ENCODE measurements around the gene ISLR2.

ISLR2 gene

DNA sequence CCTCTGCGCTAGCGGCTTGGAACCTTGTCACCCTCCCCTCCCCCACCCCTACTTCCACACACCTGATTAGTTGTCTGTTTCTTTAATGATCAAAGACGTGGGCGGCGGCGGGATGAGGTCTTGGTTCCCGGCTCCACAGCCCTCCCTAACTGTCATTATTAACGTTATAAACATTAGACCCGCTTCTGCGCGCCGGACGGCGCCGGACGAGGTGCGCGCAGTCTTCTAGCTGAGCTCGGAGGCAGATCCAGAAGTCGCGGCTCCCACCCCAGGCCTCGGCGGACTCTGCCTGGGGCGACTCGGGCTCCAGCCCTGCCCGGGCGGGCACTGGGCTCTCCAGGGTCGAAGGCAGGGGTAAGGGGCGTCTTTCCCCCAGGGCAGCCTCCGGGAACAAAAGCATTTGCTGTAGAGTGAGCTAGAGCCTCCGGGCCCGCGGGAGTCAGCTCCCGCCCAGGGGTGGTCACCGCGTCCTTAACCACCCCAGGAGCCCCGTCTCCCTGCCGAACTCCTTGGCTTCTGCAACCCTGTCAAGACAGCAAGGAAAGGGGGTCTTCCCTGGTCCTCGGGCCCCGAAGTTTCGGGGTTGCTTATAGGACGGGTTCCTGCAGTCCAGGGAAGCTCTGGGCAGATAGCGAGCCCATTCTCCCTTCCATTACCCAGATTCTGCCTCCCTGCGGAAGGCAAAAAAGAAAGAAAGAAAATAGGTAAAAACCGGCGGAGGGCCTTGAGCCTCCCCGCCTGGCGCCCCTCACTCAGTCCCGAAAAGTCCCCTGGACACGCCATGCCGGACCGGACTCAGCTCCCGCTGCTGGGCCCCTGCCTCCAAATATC, 2.2 kb upstream of the ISLR2 start:
- no peak for DNase-seq (ENCODE audit: low read depth in 2 of 2, low spot score in 1 of 2)

DNA sequence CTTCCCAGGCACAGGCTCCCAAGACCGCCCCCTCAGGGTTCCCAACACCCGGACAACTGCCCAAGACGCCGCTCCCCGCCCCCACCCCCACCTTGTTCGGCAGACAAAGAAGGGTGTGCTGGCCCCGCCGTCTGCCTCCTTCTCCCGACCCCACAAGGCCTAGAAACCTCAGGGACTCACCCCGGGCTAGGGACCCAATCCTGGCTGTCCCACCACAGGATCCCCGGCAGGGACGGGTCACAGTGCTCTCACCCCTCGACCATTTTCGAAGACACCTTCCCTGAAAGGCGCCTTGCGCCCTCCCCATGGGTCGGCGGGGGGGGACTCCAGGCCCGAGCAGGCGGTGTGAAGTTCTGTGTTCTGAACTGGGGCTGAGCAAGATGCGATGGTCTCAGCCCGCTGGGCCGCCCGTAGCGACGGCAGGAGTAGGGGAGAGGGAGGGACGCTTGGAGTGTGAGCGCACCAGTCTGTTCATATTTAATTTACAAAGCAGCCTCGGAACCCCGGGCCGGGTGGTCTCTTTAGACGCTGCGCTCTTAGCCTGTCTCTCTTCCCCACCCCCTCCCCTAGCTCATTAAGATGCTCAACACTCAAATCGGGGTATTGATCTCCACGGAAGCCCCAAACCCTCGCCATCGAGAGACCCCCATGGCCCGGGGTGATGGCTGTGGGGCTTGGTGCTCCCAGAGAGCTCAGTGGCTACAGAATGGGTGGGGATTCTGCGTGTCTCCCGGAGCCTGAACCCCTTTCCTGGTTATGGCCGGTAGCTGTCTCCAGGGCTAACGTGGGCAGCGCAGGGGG, 1.4 kb upstream of the ISLR2 start:
- DNase-seq (ENCODE audit: low read depth in 2 of 2, low spot score in 1 of 2), result no peak

DNA sequence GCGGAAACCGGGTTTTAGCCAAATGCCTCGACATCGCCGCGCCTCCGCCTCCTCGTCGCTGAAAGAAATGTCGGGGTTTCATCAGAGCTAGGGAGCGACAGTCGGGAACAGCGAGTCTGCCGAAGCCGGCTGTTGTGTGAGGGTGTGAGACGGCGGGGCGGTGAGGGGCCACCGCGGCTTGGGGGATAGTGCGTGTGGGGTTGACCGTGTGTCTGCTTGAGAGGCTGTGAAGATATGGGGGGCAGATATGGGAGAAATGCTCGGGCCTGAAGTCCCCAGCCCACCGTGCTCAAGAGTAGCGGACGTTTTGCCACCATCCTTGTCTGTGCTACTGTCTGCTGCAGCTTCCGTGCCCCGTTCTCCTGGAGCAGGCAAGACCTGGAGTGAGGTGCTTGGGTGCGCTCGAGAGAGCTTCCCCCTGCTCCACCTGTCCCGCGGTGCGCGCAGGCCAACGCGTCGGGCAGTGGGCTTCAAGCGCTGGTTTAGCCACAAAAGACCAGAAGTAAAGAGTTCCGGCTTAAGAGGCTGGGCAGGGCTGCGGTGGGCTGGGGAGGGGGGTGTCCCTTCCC, 716 bp upstream of the ISLR2 start:
- no peak for DNase-seq (ENCODE audit: low read depth in 2 of 2, low spot score in 1 of 2)

DNA sequence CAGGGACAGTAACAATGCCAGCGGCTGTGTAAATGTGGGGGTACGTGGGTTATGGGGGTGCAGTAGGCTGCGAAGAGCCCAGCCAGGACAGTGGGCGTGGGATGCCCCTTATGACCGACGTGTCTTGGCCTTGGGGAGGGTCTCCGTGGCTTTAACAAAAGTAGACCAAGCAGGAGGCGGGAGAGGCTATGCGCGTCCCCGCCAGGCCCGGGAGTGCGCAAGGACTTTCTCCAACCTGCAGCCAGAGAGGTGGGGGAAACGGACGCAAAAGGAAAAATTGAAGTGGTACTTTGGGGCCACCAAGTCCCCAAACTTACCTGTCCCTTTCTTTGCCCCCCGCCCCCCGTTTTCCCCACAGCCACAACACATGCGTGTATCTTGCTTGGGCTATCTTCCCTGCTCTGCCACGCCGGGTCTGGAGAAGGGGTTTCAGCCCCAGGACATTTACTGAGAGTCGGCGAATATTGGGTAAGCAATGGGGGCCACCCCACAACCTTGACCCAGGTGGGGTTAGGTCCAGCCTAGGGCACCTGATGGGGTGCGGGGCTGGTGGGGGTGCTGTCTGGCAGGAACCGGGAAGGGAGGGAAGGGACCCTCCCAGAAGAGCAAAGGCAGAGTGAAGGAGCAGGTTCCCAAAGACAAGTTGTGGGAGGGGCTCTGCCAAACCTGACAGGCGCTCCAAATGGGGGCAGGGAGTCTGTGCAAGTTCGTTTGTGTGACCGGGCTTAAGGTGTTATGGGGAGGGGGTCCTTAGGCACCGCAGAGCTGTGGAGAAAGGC, 652 bp downstream of the ISLR2 start:
- DNase-seq (ENCODE audit: low read depth in 2 of 2, low spot score in 1 of 2), result no peak

DNA sequence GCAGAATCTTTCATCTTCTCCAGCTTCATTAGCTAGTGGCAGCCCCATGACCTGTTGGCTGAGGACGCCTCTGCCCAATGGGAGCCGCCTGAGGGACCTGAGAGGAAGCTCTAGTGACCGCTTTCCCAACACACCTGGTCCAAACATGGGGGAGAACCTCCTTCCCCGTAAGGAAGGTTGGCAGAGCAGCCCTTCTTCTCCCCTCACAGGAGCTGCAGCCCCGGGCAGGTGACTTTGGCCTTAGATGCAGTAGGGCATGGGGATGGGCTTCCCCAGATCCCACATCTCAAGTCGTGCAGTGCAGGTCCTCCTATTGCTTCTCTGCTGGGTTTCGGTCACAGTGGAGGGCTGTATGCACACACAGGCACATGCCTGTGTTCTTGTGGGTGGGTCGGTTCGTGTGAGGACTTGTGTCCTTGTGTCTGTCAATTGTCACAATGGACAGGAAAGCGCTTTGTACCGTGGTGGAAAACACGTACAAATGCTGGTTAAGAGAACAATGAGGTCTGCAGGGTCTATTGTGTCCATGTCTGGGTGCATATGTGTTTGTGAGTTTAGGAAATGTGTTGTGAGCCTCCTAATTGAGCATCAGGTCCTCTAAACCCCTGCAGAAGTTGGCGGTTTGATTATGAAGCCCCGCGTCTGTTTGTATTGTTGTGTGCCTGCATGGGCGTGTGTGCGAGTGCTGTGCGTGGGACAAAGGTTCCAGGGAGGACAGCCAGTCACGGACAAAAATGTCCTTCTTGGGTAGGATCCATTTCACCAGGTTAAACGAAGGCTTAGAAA, 1.4 kb downstream of the ISLR2 start:
- DNase-seq (ENCODE audit: low read depth in 2 of 2, low spot score in 1 of 2), result no peak

DNA sequence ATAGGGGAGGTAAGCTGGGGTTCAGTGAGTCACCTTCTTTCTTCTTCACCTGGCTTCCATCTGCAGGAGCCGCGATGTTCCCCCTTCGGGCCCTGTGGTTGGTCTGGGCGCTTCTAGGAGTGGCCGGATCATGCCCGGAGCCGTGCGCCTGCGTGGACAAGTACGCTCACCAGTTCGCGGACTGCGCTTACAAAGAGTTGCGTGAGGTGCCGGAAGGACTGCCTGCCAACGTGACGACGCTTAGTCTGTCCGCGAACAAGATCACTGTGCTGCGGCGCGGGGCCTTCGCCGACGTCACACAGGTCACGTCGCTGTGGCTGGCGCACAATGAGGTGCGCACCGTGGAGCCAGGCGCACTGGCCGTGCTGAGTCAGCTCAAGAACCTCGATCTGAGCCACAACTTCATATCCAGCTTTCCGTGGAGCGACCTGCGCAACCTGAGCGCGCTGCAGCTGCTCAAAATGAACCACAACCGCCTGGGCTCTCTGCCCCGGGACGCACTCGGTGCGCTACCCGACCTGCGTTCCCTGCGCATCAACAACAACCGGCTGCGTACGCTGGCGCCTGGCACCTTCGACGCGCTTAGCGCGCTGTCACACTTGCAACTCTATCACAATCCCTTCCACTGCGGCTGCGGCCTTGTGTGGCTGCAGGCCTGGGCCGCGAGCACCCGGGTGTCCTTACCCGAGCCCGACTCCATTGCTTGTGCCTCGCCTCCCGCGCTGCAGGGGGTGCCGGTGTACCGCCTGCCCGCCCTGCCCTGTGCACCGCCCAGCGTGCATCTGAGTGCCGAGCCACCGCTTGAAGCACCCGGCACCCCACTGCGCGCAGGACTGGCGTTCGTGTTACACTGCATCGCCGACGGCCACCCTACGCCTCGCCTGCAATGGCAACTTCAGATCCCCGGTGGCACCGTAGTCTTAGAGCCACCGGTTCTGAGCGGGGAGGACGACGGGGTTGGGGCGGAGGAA, 2.6 kb downstream of the ISLR2 start:
- no peak for DNase-seq (ENCODE audit: low read depth in 2 of 2, low spot score in 1 of 2)

DNA sequence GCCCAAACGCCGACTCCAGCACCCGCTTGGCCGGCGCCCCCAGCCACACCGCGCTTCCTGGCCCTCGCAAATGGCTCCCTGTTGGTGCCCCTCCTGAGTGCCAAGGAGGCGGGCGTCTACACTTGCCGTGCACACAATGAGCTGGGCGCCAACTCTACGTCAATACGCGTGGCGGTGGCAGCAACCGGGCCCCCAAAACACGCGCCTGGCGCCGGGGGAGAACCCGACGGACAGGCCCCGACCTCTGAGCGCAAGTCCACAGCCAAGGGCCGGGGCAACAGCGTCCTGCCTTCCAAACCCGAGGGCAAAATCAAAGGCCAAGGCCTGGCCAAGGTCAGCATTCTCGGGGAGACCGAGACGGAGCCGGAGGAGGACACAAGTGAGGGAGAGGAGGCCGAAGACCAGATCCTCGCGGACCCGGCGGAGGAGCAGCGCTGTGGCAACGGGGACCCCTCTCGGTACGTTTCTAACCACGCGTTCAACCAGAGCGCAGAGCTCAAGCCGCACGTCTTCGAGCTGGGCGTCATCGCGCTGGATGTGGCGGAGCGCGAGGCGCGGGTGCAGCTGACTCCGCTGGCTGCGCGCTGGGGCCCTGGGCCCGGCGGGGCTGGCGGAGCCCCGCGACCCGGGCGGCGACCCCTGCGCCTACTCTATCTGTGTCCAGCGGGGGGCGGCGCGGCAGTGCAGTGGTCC, 3.5 kb downstream of the ISLR2 start:
- no peak for DNase-seq (ENCODE audit: low read depth in 2 of 2, low spot score in 1 of 2)

DNA sequence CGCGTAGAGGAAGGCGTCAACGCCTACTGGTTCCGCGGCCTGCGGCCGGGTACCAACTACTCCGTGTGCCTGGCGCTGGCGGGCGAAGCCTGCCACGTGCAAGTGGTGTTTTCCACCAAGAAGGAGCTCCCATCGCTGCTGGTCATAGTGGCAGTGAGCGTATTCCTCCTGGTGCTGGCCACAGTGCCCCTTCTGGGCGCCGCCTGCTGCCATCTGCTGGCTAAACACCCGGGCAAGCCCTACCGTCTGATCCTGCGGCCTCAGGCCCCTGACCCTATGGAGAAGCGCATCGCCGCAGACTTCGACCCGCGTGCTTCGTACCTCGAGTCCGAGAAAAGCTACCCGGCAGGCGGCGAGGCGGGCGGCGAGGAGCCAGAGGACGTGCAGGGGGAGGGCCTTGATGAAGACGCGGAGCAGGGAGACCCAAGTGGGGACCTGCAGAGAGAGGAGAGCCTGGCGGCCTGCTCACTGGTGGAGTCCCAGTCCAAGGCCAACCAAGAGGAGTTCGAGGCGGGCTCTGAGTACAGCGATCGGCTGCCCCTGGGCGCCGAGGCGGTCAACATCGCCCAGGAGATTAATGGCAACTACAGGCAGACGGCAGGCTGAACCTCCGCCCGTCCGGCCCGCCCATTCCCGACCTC, 4.1 kb downstream of the ISLR2 start:
- DNase-seq (ENCODE audit: low read depth in 2 of 2, low spot score in 1 of 2), result no peak

DNA sequence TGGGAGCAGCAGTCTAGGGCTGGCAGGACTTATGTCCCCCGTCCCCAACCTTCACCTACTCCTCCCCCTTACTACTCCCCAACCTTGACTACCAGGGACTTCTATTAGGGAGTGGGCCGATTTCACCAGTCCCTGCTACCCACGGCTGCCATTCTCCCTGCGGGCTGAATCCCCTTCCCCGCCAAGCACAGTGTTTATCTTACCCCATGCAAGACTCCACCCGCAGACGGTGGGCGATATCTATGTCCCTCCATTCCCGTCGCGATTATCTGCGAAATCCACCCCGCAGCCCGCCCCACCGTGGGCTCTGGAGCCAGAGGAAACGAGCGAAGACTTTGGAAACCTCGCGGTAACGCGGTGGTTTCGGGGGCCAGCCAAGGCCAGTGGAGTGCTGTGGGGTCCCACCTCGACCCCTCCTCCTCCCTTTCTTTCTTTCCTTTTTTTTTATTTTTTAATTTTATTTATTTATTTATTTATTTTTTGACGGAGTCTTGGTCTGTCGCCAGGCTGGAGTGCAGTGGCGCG, 4.7 kb downstream of the ISLR2 start:
- DNase-seq (ENCODE audit: low read depth in 2 of 2, low spot score in 1 of 2), result no peak

DNA sequence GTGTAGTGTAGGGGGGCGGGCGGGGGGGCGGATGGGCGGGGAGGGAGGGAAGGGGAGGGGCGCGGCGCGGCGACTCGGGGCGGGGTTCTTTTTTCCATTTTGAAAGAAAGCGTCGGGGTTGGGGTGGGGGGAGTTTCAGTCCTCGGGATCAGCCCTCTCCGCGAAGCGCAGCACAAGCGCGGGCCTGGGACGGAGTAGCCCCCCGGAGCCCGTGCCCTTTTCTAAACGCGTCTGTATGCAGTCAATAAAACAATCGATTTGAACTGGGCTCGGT, 6.1 kb downstream of the ISLR2 start:
- no peak for DNase-seq (ENCODE audit: low read depth in 2 of 2, low spot score in 1 of 2)

DNA sequence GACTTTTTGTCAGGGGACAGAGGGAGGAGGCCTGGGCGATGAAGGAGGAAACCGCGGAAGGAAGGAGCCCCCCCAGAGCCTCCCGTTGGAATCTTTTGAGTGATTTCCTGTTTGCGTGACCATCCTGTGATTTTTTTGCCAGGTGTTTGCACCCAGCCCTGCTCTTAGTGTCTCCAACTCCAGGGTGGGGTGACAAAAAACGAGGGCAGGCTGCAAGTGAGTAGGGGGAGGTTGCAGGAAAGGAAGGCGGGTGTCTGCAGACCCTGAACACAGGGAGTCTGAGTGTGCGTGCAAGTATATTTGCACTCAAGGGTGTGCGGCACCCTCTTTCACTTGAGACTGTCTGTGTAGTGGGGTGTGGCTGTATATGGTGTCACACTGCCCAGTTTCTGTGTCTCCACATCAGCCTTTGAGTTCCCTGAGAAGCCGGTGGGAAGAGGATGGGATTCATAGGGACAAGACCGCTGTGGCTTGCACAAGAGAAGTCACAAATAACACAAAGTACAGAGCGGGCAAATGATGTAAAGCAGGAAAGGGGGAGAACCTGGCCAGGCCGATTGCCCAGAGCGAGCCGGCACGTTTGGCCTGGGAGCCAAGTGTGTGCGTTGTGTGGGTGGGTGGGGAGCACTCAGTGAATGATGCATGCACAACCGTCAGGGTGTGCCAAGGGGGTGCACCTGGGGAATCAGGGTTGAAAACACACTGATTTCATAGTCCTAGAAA, 6.6 kb downstream of the ISLR2 start:
- DNase-seq (ENCODE audit: low read depth in 2 of 2, low spot score in 1 of 2), result no peak

DNA sequence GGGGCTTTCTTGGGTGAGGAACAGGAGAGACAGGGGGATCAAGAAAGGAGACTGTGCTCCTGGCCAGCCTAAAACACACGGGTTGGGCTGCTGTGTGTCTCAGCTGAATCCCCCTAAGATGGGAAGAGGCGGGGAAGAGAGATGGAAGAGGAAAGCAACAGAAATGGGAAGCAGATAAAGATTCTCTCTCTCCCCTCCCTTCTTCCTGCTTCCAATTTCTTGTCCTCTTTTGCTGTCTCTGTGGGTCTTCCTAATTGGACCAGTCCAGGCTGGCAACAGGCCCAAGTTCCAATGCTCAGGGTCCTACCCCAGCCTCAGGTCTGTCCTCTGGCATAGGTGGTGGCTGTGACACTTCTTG, 7.1 kb downstream of the ISLR2 start:
- no peak for DNase-seq (ENCODE audit: low read depth in 2 of 2, low spot score in 1 of 2)

DNA sequence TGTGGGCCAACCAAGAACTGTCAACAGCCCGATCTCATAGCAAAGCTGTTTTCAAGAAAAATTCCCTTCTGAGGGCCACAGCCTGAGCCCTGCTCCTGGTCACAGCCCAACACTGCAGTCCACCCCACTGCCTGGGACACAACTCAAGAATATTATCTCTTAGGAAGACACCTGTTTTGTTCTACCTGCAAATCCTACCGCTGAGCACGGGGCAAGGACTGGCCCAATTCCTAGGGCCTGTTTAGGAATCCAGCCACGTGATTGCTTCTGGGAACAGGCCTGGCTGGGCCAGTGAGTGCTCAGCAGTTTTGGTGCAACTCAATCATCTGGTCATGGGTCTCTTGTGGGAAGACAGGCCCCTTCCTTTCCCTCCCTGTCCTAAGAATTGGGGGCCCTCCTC, 8.3 kb downstream of the ISLR2 start:
- DNase-seq (ENCODE audit: low read depth in 2 of 2, low spot score in 1 of 2), result no peak

DNA sequence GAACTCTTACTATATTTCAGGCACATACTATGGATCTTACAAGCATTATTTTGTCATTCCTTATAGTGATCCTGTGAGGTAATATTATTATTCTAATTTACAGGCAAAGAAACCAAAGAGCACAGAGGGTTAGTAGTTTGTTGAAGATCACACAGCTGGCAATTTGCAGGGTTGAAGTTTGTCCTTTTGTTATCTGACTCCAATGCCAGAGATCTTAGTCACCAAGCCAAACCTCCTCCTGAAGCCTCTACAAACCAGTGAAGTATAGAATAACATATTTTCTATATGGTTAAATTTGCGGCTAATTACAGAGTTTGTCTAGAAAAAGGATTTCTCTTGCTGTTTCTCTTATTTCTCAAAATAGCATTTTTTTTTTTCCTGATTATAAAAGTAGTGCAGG, 11.2 kb downstream of the ISLR2 start:
- DNase-seq (ENCODE audit: low read depth in 2 of 2, low spot score in 1 of 2), result no peak

DNA sequence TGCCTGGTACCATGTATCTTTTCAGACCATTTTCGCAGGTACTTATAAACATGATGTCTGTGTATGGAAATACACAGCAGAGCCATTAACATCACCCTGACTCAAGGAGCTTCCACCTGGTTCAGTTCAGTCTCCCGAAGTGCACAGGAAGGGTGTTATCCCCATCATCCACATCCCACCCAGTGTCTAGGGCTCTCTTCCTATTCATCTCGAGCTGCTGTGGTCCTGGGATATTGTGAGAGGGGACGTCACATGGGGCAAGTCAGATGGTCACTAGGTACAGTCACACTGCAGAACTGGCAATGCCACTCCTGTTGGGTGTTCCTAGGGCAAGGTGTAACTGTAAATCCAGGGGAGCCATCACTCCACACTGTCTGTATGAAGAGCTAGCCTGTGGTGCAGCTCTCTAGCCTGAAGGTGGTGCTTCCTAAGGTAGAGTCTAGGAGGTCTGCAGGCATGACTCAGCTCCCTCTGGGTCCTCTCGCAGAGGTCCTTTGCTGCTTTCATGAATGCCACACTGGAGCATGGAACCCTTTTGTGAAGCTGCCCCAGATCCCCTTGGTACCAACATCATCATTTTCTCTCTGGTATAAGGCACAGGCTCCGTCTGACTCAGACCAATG, 13.9 kb downstream of the ISLR2 start:
- no peak for DNase-seq (ENCODE audit: low read depth in 2 of 2, low spot score in 1 of 2)

DNA sequence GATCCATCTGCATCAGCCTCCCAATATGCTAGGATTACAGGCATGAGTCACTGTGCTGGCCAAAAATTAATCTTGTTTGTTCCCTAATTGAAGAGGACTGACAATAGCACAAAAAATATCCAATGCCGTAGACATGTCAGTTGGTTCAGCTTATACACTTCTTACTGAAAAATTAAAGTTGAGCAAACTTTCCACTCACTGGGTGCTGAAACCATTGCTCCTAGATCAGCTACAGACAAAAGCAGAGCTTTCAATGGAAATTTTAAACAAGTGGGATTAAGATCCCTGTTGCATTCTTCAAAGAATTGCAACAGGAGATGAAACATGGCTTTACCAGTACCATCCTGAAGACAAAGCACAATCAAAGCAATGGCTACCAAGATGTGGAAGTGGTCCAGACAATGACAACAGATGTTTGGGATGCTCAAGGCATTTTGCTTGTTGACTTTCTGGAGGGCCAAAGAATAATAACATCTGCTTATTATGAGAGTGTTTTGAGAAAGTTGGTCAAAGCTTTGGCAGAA, 16.0 kb downstream of the ISLR2 start:
- no peak for DNase-seq (ENCODE audit: low read depth in 2 of 2, low spot score in 1 of 2)

DNA sequence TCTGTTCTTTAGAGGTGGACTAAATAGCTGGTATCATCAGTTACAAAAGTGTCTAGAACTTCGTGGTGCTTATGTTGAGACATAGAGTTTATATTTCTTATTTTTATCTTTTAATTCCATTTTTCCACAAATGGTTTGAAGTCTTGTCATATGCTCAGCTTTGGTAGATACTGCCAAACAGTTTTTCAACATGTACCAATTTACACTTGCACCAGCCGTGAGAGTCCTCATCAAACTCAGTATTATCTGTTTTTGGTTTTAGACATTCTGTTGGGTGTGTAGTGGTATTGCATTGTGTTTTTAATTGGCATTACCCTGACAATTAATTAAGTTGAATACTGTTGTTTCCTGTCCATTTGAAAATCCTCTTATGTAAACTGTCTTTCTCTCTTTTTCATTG, 16.7 kb downstream of the ISLR2 start:
- no peak for DNase-seq (ENCODE audit: low read depth in 2 of 2, low spot score in 1 of 2)
